Activated CD8-positive, alpha-beta memory T cell treated with anti-CD3 and anti-CD28 coated beads, Interleukin-2, amount 50 U/mL, for 24 hours (primary cell): Measurements from ENCODE around the gene ETFDH.
"Not testable (repeated sequence)": the region's sequence is repeated elsewhere in the genome, so short reads cannot be mapped to it uniquely, and the experiment has no call there.

Source experiments
- DNase-seq: peaks from one replicate; pipeline ENCODE4 v3.0.0-alpha.2; 2020; ENCODE audit errors: extremely low read depth

Gene ETFDH

GRCh38 chr4:158678767-158679166 lies 6.7 kb downstream of the ETFDH start:
- no peak for DNase-seq

- no peak for DNase-seq
Measured at GRCh38 chr4:158681629-158682028, 9.5 kb downstream of the ETFDH start.

- no peak for DNase-seq
Measured at GRCh38 chr4:158682066-158682465, 10.0 kb downstream of the ETFDH start.

GRCh38 chr4:158688813-158689212 lies 16.7 kb downstream of the ETFDH start:
- no peak for DNase-seq

- DNase-seq = no peak
Measured at GRCh38 chr4:158704274-158704673, 32.2 kb downstream of the ETFDH start.

GRCh38 chr4:158710814-158711213 lies 38.7 kb downstream of the ETFDH start:
- DNase-seq = no peak

GRCh38 chr4:158712622-158713021 lies 40.5 kb downstream of the ETFDH start:
- not testable (repeated sequence) for DNase-seq

GRCh38 chr4:158714937-158715336 lies 42.8 kb downstream of the ETFDH start:
- no peak for DNase-seq

- DNase-seq = no peak
Measured at GRCh38 chr4:158715802-158716201, 43.7 kb downstream of the ETFDH start.

- no peak for DNase-seq
Measured at GRCh38 chr4:158721680-158722079, 49.6 kb downstream of the ETFDH start.

GRCh38 chr4:158722291-158722916 lies 50.3 kb downstream of the ETFDH start:
- DNase-seq = no peak

GRCh38 chr4:158722917-158723793 lies 51.1 kb downstream of the ETFDH start, which contains the start of gene PPID:
PPID (minus strand) TSS chr4:158723396; CDS start chr4:158723288, 108 bp downstream.
- peak; percentile 52 for DNase-seq

GRCh38 chr4:158724637-158725036 lies 52.5 kb downstream of the ETFDH start:
- DNase-seq = no peak

GRCh38 chr4:158726633-158727032 lies 54.5 kb downstream of the ETFDH start:
- DNase-seq = no peak

- DNase-seq = no peak
Measured at GRCh38 chr4:158728236-158728635, 56.1 kb downstream of the ETFDH start.

- DNase-seq = no peak
Measured at GRCh38 chr4:158729716-158730559, 57.8 kb downstream of the ETFDH start.

- no peak for DNase-seq
Measured at GRCh38 chr4:158738866-158739265, 66.8 kb downstream of the ETFDH start.

GRCh38 chr4:158739600-158739999 lies 67.5 kb downstream of the ETFDH start:
- no peak for DNase-seq

- DNase-seq = no peak
Measured at GRCh38 chr4:158741326-158742021, 69.4 kb downstream of the ETFDH start.

GRCh38 chr4:158746537-158746936 lies 74.4 kb downstream of the ETFDH start:
- not testable (repeated sequence) for DNase-seq

GRCh38 chr4:158750379-158750778 lies 78.3 kb downstream of the ETFDH start:
- DNase-seq = no peak
